ENCODE measurements around the gene MTG2. TPM values are rescaled to one million over a fixed set of nuclear protein-coding genes. Genes with fewer than 3 reads are reported as not detected.

MTG2 gene
- polyA plus RNA-seq, 1 donor from 2014 or later = 36.1 TPM

GRCh38 chr20:62171245-62171644, 11.6 kb upstream of the MTG2 start:
- Histone ChIP-seq H3K9me3 (ENCODE audit: low read length) (no peaks in the 10 kb centered on the region), H3K4me3 (ENCODE audit: low read length) (no peak overlapping the region), H3K4me2 (ENCODE audit: low read length) (no peak overlapping the region), H3K27me3 (ENCODE audit: insufficient read depth, low read depth, low read length) (no peaks in the 10 kb centered on the region), H3F3A (ENCODE audit: insufficient read depth, low read length, poor library complexity, severe bottlenecking) (no peaks in the 10 kb centered on the region), H3K27ac (ENCODE audit: low read length) (no peak overlapping the region), H3K9me2 (ENCODE audit: insufficient read depth, low read length) (no peaks in the 10 kb centered on the region), H2AFZ (ENCODE audit: low read depth, low read length) (no peak overlapping the region), H3K36me3 (ENCODE audit: insufficient read depth, low read length) (no peaks in the 10 kb centered on the region), H3K9ac (ENCODE audit: low read length) (no peak overlapping the region), H3K79me2 (replicated peaks; ENCODE audit: insufficient read depth, low read length) (no peaks in the 10 kb centered on the region), H4K20me1 (ENCODE audit: insufficient read depth) (no peaks in the 10 kb centered on the region)
- TF ChIP-seq EP300 (conservative IDR thresholded peaks at IDR 0.05; ENCODE audit: poor library complexity, severe bottlenecking) = no peak
- no peak for TF ChIP-seq REST (IDR thresholded peaks at IDR 0.05; ENCODE audit: borderline replicate concordance)
- TF ChIP-seq SMC3 (conservative IDR thresholded peaks at IDR 0.05; ENCODE audit: poor library complexity) = no peak
- TF ChIP-seq RAD21 (conservative IDR thresholded peaks at IDR 0.05) = no peak
- no peak for TF ChIP-seq EZH2 (IDR thresholded peaks at IDR 0.05; ENCODE audit: borderline replicate concordance, insufficient read depth, low read length, poor library complexity, severe bottlenecking)
- TF ChIP-seq, protein P1, sequence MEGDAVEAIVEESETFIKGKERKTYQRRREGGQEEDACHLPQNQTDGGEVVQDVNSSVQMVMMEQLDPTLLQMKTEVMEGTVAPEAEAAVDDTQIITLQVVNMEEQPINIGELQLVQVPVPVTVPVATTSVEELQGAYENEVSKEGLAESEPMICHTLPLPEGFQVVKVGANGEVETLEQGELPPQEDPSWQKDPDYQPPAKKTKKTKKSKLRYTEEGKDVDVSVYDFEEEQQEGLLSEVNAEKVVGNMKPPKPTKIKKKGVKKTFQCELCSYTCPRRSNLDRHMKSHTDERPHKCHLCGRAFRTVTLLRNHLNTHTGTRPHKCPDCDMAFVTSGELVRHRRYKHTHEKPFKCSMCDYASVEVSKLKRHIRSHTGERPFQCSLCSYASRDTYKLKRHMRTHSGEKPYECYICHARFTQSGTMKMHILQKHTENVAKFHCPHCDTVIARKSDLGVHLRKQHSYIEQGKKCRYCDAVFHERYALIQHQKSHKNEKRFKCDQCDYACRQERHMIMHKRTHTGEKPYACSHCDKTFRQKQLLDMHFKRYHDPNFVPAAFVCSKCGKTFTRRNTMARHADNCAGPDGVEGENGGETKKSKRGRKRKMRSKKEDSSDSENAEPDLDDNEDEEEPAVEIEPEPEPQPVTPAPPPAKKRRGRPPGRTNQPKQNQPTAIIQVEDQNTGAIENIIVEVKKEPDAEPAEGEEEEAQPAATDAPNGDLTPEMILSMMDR (IDR thresholded peaks at IDR 0.05; ENCODE audit: poor library complexity, severe bottlenecking) = no peak
- TF ChIP-seq POLR2AphosphoS5 (IDR thresholded peaks at IDR 0.05) = no peak
- no peak for TF ChIP-seq MXI1 (conservative IDR thresholded peaks at IDR 0.05; ENCODE audit: poor library complexity, severe bottlenecking)
- TF ChIP-seq TAF1 (IDR thresholded peaks at IDR 0.05; ENCODE audit: low read depth) = no peak

DNA sequence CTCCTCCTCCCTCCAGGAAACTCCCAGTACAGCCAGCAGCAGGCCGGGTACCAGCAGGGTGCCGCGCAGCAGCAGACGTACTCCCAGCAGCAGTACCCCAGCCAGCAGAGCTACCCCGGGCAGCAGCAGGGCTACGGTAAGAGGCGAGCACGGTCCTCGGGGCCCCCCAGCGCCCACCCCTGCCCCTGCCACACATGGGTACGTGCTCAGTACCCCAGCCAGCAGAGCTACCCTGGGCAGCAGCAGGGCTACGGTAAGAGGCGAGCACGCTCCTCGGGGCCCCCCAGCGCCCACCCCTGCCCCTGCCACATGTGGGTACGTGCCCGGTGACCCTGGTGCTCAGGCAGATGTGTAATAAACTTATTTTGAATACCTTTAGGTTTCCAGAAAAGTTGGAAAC, 10.2 kb upstream of the MTG2 start:
- no peak overlapping the region for H3K4me3 ChIP-seq (ENCODE audit: low read length)
- H3K36me3 ChIP-seq (ENCODE audit: insufficient read depth, low read length) = no peaks in the 10 kb centered on the region
- no peak overlapping the region for H3K4me2 ChIP-seq (ENCODE audit: low read length)
- no peaks in the 10 kb centered on the region for H3K79me2 ChIP-seq (replicated peaks; ENCODE audit: insufficient read depth, low read length)
- H3F3A ChIP-seq (ENCODE audit: insufficient read depth, low read length, poor library complexity, severe bottlenecking) = no peaks in the 10 kb centered on the region
- H3K9me2 ChIP-seq (ENCODE audit: insufficient read depth, low read length) = no peaks in the 10 kb centered on the region
- H3K27ac ChIP-seq (ENCODE audit: low read length) = no peak overlapping the region
- no peak overlapping the region for H3K9ac ChIP-seq (ENCODE audit: low read length)
- H2AFZ ChIP-seq (ENCODE audit: low read depth, low read length) = no peak overlapping the region
- H3K27me3 ChIP-seq (ENCODE audit: insufficient read depth, low read depth, low read length) = no peaks in the 10 kb centered on the region
- H3K9me3 ChIP-seq (ENCODE audit: low read length) = no peaks in the 10 kb centered on the region
- no peaks in the 10 kb centered on the region for H4K20me1 ChIP-seq (ENCODE audit: insufficient read depth)
- TF ChIP-seq EP300 (conservative IDR thresholded peaks at IDR 0.05; ENCODE audit: poor library complexity, severe bottlenecking) (no peak), MXI1 (conservative IDR thresholded peaks at IDR 0.05; ENCODE audit: poor library complexity, severe bottlenecking) (no peak), EZH2 (IDR thresholded peaks at IDR 0.05; ENCODE audit: borderline replicate concordance, insufficient read depth, low read length, poor library complexity, severe bottlenecking) (no peak), RAD21 (conservative IDR thresholded peaks at IDR 0.05) (no peak), REST (IDR thresholded peaks at IDR 0.05; ENCODE audit: borderline replicate concordance) (no peak), SMC3 (conservative IDR thresholded peaks at IDR 0.05; ENCODE audit: poor library complexity) (no peak), POLR2AphosphoS5 (IDR thresholded peaks at IDR 0.05) (no peak), TAF1 (IDR thresholded peaks at IDR 0.05; ENCODE audit: low read depth) (no peak)
- TF ChIP-seq, protein P1 (IDR thresholded peaks at IDR 0.05; ENCODE audit: poor library complexity, severe bottlenecking) = no peak

All from neural cell (in vitro differentiated cells).